Stimulated activated CD4-positive, alpha-beta T cell treated with anti-CD3 and anti-CD28 coated beads, Interleukin-2, amount 100 ng/mL, for 48 hours (primary cell): Measurements from ENCODE around the gene EPHA10.
A peak's percentile ranks its signal among the peaks of the same experiment; 100 is the strongest.
"Not testable (repeated sequence)": the region's sequence is repeated elsewhere in the genome, so short reads cannot be mapped to it uniquely, and the experiment has no call there.

Experiments used
- DNase-seq, 2 donors: peaks; one replicate each; pipeline ENCODE4 v3.0.0-alpha.2; 2020

EPHA10 gene

DNA sequence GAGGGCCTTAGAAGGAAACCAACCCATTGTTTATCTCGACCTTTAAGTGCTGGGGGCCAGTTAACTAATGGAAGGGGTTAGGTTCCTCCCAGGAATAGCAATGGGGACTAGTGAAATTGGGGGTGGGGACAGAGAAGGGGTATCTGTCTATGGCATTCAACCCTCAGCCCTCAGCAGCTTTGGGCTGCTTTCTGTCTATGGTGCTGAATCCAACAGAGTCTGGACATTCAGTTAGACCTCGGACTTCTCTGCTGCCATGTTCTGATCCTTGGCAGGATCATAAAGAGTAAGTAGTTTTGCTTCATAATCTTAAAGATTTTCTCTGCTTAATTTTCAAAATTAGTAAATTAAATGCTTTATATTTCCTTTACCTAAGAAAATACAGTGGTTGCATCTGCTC is 2.6 kb upstream of the EPHA10 start:
- no peak for DNase-seq

DNA sequence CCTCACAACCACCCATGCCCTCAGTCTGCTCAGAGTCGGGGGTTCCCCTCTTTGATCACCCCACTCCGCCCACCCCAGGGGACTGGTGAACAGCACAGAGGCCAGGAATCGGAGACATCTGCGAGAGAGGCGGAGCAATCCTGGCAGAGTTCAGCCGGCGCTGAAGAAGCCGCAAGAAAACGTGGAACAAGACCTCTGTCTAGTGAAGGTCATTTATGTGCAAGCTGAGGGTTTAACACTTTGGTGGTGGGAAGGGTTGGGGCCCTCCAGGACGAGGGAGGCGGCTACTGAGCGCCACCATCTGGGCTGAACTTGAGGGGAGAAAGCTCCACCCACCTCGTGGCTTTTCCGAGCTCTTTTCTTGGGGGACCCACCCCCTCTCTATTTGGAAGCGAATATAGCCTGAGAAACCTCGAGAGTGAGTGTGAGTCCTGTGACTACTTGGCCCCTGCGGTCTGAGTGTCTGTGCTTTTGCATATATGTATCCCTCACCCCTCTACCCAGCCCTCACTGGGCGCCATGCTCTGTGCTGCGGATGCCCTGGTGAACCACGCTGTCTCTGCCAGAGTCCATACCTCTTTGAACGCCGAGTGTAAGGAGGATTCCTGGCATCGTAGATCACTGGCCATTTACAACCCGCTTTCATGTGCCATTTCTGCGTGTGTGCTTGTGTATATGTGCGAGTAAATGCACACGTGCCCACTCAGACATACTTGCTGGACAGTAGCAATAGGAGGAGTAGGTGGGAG is 1.2 kb upstream of the EPHA10 start:
- DNase-seq: peak in 1 of 2 donors; percentile 21

DNA sequence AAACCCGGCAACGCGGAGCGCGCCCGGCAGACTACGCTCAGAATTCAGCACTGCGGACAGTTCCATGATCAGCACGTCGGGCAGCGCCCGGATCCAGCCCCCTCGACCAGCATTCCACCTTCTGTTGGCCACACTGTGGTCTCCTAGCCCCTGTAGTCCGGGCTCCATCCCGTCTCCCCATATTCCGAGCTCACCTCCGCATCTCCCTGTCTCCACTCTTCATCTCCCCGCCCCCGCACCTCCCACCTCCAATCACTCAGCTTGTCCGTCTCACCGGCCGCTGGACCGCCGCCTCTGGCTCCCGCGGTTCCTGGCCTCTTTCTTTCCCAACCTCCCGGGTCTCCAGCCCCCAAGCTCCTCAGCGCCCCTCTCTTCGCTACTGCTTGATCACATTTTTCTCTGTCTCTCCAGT is 500 bp downstream of the EPHA10 start:
- peak; percentile 57 to 60 for DNase-seq

GRCh38 chr1:37763791-37764413 is 1.0 kb downstream of the EPHA10 start:
- DNase-seq: no peak

GRCh38 chr1:37762516-37762915 is 2.4 kb downstream of the EPHA10 start:
- DNase-seq: no peak

GRCh38 chr1:37761416-37762095 is 3.4 kb downstream of the EPHA10 start:
- DNase-seq: no peak

DNA sequence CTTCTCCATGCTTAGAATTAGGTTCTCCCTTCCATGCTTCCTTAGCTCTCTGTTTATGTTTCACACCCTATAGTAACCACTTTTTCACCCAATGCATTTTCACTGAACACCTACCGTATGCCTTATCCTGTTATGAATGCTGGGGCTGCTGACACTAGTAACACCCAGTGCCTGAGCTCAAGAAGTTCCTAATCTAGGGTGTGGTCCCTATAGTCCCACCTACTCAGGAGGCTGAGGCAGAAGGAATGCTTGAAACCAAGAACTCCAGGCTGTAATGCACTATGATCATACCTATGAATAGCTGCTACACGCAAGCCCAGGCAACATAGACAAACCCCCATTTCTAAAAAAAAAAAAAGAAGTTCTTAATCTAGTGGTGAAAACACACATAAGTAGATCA is 5.5 kb downstream of the EPHA10 start:
- no peak for DNase-seq

DNA sequence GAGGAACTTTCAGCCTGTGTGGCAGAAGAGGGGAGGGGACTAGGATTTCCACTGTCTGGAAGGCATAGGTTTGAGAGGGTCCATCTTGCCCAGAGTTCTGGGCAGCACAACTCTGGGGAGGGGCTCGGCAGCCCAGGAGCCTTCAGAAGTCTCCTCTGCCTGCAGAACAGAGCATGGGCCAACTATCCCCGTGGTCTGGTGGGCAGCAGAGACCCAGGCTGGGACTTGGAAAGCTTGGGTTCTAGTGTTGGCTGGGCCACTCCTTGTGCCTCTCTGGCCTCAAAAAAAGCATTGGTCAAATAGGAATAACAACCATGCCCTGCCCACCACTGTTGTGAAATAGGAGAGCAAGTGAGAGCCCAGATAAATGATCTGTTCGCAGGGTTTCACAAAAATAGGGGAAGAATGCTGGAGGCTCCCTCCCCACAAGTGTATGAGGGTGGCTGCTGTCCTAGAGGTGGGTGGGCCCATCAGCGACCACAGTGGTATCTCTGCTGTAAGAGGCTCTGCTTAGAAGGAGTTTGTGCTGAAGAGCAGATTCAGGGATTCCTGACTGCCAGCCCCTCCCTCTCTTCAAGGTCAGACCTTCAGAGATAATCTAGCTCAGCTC is 8.9 kb downstream of the EPHA10 start:
- DNase-seq: no peak

GRCh38 chr1:37755290-37755689 is 9.6 kb downstream of the EPHA10 start:
- DNase-seq: peak in 1 of 2 donors; percentile 16

GRCh38 chr1:37753473-37754321 is 11.2 kb downstream of the EPHA10 start:
- no peak for DNase-seq

DNA sequence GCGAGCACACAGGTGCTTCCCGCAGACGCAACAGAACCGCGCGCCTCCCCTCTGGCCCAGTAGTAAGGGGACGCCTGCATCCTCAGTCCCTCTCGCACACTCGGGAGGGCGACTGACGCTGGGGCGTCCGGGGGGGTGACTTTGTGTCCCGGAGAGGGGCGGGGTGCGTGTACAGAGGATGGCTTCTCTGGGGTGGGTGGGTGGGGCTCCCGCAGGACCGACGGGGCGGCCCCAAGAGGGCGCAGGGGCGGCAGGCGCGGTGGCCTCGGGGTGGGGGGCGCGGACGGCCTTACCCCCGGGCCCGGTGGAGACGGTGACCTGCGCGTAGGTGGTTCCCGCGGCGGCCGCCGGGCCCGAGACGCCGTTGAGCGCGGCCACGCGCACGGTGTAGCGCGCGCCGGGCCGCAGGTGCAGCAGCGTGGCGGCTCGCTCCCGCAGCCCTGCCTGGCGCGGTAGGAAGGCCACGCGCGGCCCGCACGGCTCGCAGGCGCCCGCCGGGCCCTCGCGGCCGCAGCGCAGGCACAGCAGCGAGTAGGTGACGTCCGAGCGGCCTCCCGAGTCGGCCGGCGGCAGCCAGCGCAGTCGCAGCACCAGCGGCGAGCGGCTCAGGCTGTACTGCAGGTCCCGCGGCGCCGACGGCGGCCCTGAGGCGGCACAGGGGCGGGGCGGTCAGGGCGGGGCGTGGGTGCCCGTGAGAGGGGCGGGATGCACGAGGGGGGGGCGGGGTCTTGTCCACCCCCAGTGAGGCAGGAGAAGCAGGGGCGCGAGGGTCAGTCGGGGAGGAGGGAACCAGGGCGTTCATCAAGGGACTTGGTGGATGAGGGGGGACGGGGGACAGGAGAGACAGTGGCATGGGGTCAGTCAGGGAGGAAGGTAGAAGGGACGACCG is 12.1 kb downstream of the EPHA10 start:
- DNase-seq: peak; percentile 23 to 32

DNA sequence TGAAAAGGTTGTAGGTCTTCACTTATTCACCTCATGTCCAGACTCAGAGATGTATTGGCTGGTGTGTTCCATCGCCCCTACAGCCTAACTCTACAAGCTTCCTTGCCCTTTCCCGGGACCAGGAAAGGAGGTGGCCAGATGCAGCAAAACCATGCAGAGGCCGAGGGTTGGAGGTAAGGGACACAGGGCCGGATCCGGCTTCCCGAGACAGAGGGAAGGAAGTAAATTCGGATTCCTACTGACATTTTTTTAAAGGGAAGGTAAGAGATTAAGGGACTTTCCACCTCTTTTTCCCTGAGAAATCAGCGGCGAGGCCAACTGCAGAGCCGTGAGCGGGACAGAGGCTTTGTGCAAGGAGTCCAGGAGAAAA is 12.7 kb downstream of the EPHA10 start:
- DNase-seq: no peak

- no peak for DNase-seq
These were observed 16.4 kb downstream of the EPHA10 start for GRCh38 chr1:37748565-37748964.

- DNase-seq: no peak
These were observed 18.1 kb downstream of the EPHA10 start for GRCh38 chr1:37746806-37747205.

GRCh38 chr1:37741662-37742061 is 23.3 kb downstream of the EPHA10 start:
- DNase-seq: no peak

DNA sequence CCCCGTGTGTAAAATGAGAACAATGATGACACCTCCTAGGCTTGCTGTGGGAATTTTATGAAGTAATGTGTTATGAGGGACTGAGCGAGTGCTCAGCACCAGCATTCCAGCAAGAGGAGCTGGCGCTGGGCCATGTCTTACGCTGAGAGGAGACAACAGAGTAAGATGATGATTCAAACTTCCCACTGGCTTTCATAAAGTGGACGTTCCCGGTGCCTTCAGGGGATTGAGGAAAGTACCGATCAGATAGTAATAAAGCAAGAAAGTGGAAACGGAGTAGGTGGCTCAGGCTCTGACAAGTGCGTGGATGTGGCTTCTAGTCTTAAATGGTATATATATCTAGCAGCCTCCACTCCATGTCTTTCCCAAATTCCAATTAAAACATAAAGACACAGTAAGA is 23.8 kb downstream of the EPHA10 start:
- DNase-seq: no peak

DNA sequence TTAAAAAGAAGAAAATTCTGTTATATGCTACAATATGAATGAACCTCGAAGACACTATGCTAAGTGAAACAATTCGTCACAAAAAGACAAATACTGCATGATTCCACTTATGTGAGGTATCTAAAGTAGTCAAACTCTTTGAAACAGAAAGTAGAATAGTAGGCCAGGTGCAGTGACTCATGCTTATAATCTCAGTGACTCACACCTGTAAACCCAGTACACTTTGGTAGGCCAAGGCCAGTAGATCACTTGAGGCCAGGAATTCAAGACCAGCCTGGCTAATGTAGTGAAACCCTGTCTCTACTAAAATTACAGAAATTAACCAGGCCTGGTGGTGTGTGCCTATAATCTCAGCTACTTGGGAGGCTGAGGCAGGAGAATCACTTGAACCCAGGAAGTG is 25.7 kb downstream of the EPHA10 start:
- DNase-seq: no peak

DNA sequence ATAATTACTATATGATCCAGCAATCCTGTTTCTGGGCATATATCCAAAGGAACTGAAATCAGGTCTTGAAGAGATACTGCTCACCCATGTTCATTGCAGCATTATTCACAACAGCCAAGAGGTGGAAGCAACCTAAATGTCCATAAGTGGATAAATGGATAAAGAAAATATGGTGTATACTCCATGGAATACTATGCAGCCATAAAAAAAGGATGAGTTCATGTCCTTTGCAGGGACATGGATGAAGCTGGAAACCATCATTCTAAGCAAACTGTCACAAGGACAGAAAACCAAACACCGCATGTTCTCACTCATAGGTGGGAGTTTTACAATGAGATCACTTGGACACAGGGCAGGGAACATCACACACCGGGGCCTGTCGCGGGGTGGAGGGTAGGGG is 26.3 kb downstream of the EPHA10 start:
- not testable (repeated sequence) for DNase-seq

- DNase-seq: not testable (repeated sequence)
These were observed 26.9 kb downstream of the EPHA10 start for GRCh38 chr1:37737975-37738374.

DNA sequence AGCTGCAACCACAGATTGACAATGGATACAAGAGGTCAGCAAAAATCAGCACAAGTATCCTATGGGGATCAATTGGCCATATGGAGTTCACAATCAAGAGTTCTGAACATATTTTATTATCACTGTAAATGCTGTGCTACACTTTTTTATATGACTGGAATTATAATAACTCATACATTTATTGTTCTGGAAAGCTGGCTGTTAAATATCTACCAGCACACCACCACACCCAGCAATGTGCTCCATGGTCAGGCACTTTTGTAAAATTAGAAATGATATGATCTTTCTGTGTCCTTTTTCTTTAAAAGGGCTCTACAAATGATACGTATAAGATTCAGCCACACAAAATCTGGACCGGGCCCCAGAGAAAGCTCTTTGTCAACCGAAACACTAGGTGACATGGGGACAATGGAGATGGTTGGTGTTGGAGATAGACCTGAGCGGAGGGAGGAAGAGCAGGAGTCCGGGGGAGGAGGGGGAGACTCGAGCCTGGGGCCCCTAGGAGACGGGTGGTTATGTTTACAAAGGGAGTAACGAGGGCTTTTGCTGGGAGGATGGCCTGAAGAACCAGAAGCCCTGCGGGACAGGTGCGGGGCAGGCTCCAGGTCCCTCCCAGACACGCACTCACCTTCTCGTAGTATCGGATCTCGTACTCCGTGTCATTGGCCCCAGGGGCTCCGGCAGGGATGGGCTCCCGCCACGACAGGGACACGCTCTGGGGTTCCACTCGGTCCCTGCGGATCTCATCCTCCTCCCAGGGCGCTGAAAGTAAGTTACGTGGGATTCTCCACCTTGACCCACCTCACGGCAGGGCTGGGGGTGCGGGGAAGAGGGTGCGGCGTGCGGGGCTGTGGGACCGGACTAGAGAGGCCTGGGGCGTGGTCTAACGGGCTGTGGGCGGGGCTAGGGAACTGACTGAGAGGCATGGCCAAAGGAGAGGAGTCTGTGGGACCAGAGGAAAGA is 30.0 kb downstream of the EPHA10 start:
- DNase-seq: peak in 1 of 2 donors; percentile 12
